CD4-positive, alpha-beta T cell treated with Interleukin-21 for 1 hour (primary cell): ENCODE results near the gene GOLGA6L25.
"Not testable (repeated sequence)": the region's sequence is repeated elsewhere in the genome, so short reads cannot be mapped to it uniquely, and the experiment has no call there.

ENCODE experiments used
- DNase-seq: peaks from one replicate; pipeline ENCODE4 v3.0.0-alpha.2; 2020

GOLGA6L25 gene

GRCh38 chr15:28553268-28553667, at the start of gene GOLGA6L25:
GOLGA6L25 (plus strand) TSS chr15:28553568; CDS start chr15:28553629, 61 bp downstream.
- not testable (repeated sequence) for DNase-seq

GRCh38 chr15:28508217-28508889, 45.0 kb upstream of the GOLGA6L25 start:
- DNase-seq = not testable (repeated sequence)

- not testable (repeated sequence) for DNase-seq
These were observed 39.2 kb upstream of the GOLGA6L25 start for GRCh38 chr15:28514128-28514527.

GRCh38 chr15:28515208-28515607, 38.2 kb upstream of the GOLGA6L25 start:
- DNase-seq = not testable (repeated sequence)

GRCh38 chr15:28532954-28533353, 20.4 kb upstream of the GOLGA6L25 start, which contains the start of gene GOLGA8G:
GOLGA8G (minus strand) TSS chr15:28532971; CDS start chr15:28532909, 62 bp downstream.
- not testable (repeated sequence) for DNase-seq

- not testable (repeated sequence) for DNase-seq
These were observed 20.0 kb downstream of the GOLGA6L25 start for GRCh38 chr15:28573351-28573750.

GRCh38 chr15:28588977-28589606, 35.7 kb downstream of the GOLGA6L25 start:
- not testable (repeated sequence) for DNase-seq

- peak; percentile 2 for DNase-seq
These were observed 36.4 kb downstream of the GOLGA6L25 start for GRCh38 chr15:28589769-28590168.

- DNase-seq = not testable (repeated sequence)
These were observed 39.0 kb downstream of the GOLGA6L25 start for GRCh38 chr15:28592395-28592794.

- not testable (repeated sequence) for DNase-seq
These were observed 40.2 kb downstream of the GOLGA6L25 start for GRCh38 chr15:28593424-28594129.

GRCh38 chr15:28597471-28597870, 44.1 kb downstream of the GOLGA6L25 start:
- not testable (repeated sequence) for DNase-seq

- not testable (repeated sequence) for DNase-seq
These were observed 44.8 kb downstream of the GOLGA6L25 start for GRCh38 chr15:28598209-28598608.

GRCh38 chr15:28602152-28602551, 48.8 kb downstream of the GOLGA6L25 start:
- DNase-seq = not testable (repeated sequence)
